GM18499 (cell line): ENCODE data around the gene CCN6.

Experiments
- ATAC-seq: cut with Tn5 transposase; IDR thresholded peaks from one replicate; pipeline ENCODE4 v1.9.1; 2021; ENCODE audit warnings: moderate number of reproducible peaks; ENCODE audit not compliant: insufficient read depth, unreplicated experiment

The CCN6 gene

GRCh38 chr6:112109262-112109661 is 55.4 kb downstream of the CCN6 start:
- ATAC-seq: no peak

GRCh38 chr6:112113431-112113830 is 59.5 kb downstream of the CCN6 start:
- no peak for ATAC-seq

- ATAC-seq: no peak
Observed at GRCh38 chr6:112113918-112114317, 60.0 kb downstream of the CCN6 start.

GRCh38 chr6:112114577-112115223 is 60.8 kb downstream of the CCN6 start:
- ATAC-seq: no peak

DNA sequence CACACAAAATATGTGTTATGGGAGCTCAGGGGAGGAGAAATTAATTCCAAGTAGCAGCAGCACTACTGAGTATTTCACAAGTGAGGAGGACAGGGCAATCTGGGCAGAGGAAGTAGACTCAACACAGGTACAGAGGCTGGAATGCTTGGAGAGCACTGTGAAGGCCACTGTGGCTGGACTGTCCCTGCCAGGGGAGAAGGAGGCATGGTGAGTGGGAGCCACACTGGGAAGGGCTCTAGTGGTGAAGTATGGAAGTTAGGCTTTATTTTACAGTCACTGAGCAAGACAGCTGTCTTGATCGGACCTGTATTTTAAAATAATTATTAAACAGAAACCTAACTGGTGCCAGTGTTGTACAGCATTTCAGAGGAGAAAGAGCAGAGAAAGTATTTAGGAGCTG is 62.3 kb downstream of the CCN6 start:
- no peak for ATAC-seq

- no peak for ATAC-seq
Observed at GRCh38 chr6:112117554-112117953, 63.6 kb downstream of the CCN6 start.

DNA sequence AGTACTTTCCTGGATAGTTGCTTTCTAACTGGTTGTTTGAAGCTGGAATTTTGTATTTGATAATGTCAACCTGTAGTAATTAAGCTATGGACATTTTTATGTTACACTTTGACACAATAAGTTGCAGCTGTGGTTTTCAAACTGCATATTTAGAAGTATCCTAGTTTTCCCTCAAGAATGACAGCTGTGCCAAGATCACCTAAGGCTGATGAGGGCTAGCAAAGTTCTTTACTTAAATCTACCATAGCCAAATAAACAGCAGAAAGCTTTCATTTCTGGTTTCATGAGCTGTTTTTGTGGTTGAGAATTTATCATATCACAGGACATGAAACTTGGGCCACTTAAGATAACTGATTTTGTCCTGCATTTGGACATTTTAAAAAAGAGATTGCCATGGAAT is 64.1 kb downstream of the CCN6 start:
- no peak for ATAC-seq
